Esophagus muscularis mucosa (tissue), 4 donors: Measurements from ENCODE around the gene SPNS3. TPM values are rescaled to one million over a fixed set of nuclear protein-coding genes. Genes with fewer than 3 reads are reported as not detected.

Experiments
- DNase-seq: peaks from one replicate; pipeline ENCODE4 v3.0.0-alpha.2; 2017; ENCODE audit errors: extremely low spot score
- H3K27ac ChIP-seq, 4 donors: fragments of 200-600 bp; sonication (generic); replicated peaks in 1 of 4; 1 replicate in 3 of 4; 2 replicates in 1 of 4; pipeline ENCODE4 v1.5.1; 2016 to 2019; ENCODE audit warnings: mild to moderate bottlenecking in 1 of 4
- H3K27me3 ChIP-seq, 4 donors: fragments of 200-600 bp; sonication (generic); one replicate each; pipeline versions ENCODE4 v1.5.1 to v1.6.0; 2016 to 2019
- H3K36me3 ChIP-seq, 4 donors: fragments of 200-600 bp; sonication (generic); one replicate each; pipeline ENCODE4 v1.5.1; 2016 to 2019
- H3K4me1 ChIP-seq, 4 donors: fragments of 200-600 bp; sonication (generic); one replicate each; pipeline ENCODE4 v1.5.1; 2016 to 2019
- H3K4me3 ChIP-seq, 4 donors: fragments of 200-600 bp; sonication (generic); 1 replicate in 2 of 4; 2 replicates in 2 of 4; pipeline ENCODE4 v1.5.1; 2016 to 2019; ENCODE audit warnings: mild to moderate bottlenecking in 4 of 4, moderate library complexity in 1 of 4
- H3K9me3 ChIP-seq, 4 donors: fragments of 200-600 bp; sonication (generic); 1 replicate in 3 of 4; 2 replicates in 1 of 4; pipeline ENCODE4 v1.5.1; 2016 to 2019
- CTCF ChIP-seq, 3 experiments: fragments of 200-600 bp in 2 of 3; fragments of 450-650 bp in 1 of 3; sonication (generic) in 2 of 3; IDR thresholded peaks; one replicate each; pipeline ENCODE4 v1.5.1; 2017 to 2019; ENCODE audit warnings: antibody characterized with exemption in 3 of 3, mild to moderate bottlenecking in 2 of 3, moderate library complexity in 1 of 3
- EP300 ChIP-seq: sonication (generic); formaldehyde crosslinking; IDR thresholded peaks from one replicate; pipeline ENCODE4 v1.6.1; 2017; ENCODE audit warnings: antibody characterized with exemption
- POLR2A ChIP-seq: fragments of 450-650 bp; IDR thresholded peaks from one replicate; pipeline ENCODE4 v1.6.1; 2017; ENCODE audit warnings: antibody characterized with exemption, moderate library complexity, mild to moderate bottlenecking, low read depth
- POLR2AphosphoS5 ChIP-seq, 2 donors: sonication (generic); formaldehyde crosslinking; IDR thresholded peaks; one replicate each; pipeline ENCODE4 v1.6.1; 2017; ENCODE audit warnings: antibody characterized with exemption in 2 of 2
- WGBS: methylation state at CpG from one replicate; pipeline ENCODE4 v1.1.5; 2018; 5-methylcytosine and 5-hydroxymethylcytosine counted together
- intact Hi-C: fragments of 100-400 bp; cut with DNase I; formaldehyde crosslinking; loops from one replicate; pipeline ENCODE4 v1.15.1; 2023
- total RNA-seq, 4 donors: library from RNA; depleted of rRNA; stranded (reverse); fragments of >200 nt; gene quantifications; one replicate each; pipeline versions ENCODE4 v1.1.0 to v1.2.1, GENCODE V29; 2016

The SPNS3 gene
- total RNA-seq, 4 donors from 2014 or later: 0.17 TPM; not detected in 3

- DNase-seq: no peak
- no peaks in the 10 kb centered on the region for H3K9me3 ChIP-seq
- intact Hi-C loops: no loop called here
- no peaks in the 10 kb centered on the region for H3K36me3 ChIP-seq
- H3K4me3 ChIP-seq: no peak overlapping the region
- peaks cover 0 to 21% (median 0%) of the 10 kb centered on the region in 4 donors for H3K27me3 ChIP-seq
- H3K4me1 ChIP-seq: peaks cover 16 to 65% (median 61%) of the 10 kb centered on the region in 4 donors
- H3K27ac ChIP-seq: peak overlapping the region; percentile 11 to 72 (median 46)
- 70% methylated on average over 8 of the region's 8 CpGs for WGBS
- TF ChIP-seq POLR2A (no peak), EP300 (no peak)
Measured at GRCh38 chr17:4509401-4509800, 75.7 kb downstream of the SPNS3 start.

GRCh38 chr17:4509923-4510617, 76.3 kb downstream of the SPNS3 start:
- Histone ChIP-seq H3K27me3 (peaks cover 0 to 14% (median 0%) of the 10 kb centered on the region in 4 donors), H3K36me3 (no peaks in the 10 kb centered on the region), H3K27ac (peak overlapping the region; percentile 4 to 72 (median 46)), H3K9me3 (no peaks in the 10 kb centered on the region), H3K4me1 (peaks cover 16 to 60% (median 58%) of the 10 kb centered on the region in 4 donors), H3K4me3 (no peak overlapping the region)
- TF ChIP-seq CTCF (IDR thresholded peaks at IDR 0.05) (no peak), POLR2A (no peak), EP300 (no peak), POLR2AphosphoS5 (IDR thresholded peaks at IDR 0.05) (no peak)
- DNase-seq: no peak
- intact Hi-C loops: no loop called here
- WGBS: 72% methylated on average over 16 of the region's 21 CpGs

GRCh38 chr17:4510618-4510941, 76.8 kb downstream of the SPNS3 start:
- Histone ChIP-seq H3K4me1 (peaks cover 16 to 58% (median 55%) of the 10 kb centered on the region in 4 donors), H3K36me3 (no peaks in the 10 kb centered on the region), H3K9me3 (no peaks in the 10 kb centered on the region), H3K27me3 (peaks cover 0 to 11% (median 0%) of the 10 kb centered on the region in 4 donors), H3K27ac (peak overlapping the region in 3 of 4 donors; percentile 35 to 72 (median 58)), H3K4me3 (no peak overlapping the region)
- no peak for TF ChIP-seq POLR2A
- no peak for TF ChIP-seq POLR2AphosphoS5 (IDR thresholded peaks at IDR 0.05)
- no peak for TF ChIP-seq CTCF (IDR thresholded peaks at IDR 0.05)
- TF ChIP-seq EP300: no peak
- DNase-seq: no peak
- 63% methylated on average over 11 of the region's 11 CpGs for WGBS
- intact Hi-C loops: no loop called here

GRCh38 chr17:4511199-4511932, 77.6 kb downstream of the SPNS3 start:
- intact Hi-C loops: no loop called here
- Histone ChIP-seq H3K27me3 (peaks cover 0 to 3% (median 0%) of the 10 kb centered on the region in 4 donors), H3K4me1 (peaks cover 13 to 51% (median 47%) of the 10 kb centered on the region in 4 donors), H3K27ac (peak overlapping the region in 3 of 4 donors; percentile 35 to 72 (median 58)), H3K9me3 (no peaks in the 10 kb centered on the region), H3K36me3 (no peaks in the 10 kb centered on the region), H3K4me3 (no peak overlapping the region)
- TF ChIP-seq POLR2A (no peak), EP300 (no peak), POLR2AphosphoS5 (IDR thresholded peaks at IDR 0.05) (no peak), CTCF (IDR thresholded peaks at IDR 0.05) (no peak)
- WGBS: 88% methylated on average over 9 of the region's 10 CpGs
- DNase-seq: no peak
